Raji (cell line): ENCODE measurements around the gene IL1B.

ENCODE experiments used
- POLR2A ChIP-seq: IDR thresholded peaks from 2 replicates; pipeline ENCODE4 v1.6.1; 2011; ENCODE audit warnings: low read depth, low read length, control low read depth; ENCODE audit not compliant: insufficient read depth

IL1B gene

DNA sequence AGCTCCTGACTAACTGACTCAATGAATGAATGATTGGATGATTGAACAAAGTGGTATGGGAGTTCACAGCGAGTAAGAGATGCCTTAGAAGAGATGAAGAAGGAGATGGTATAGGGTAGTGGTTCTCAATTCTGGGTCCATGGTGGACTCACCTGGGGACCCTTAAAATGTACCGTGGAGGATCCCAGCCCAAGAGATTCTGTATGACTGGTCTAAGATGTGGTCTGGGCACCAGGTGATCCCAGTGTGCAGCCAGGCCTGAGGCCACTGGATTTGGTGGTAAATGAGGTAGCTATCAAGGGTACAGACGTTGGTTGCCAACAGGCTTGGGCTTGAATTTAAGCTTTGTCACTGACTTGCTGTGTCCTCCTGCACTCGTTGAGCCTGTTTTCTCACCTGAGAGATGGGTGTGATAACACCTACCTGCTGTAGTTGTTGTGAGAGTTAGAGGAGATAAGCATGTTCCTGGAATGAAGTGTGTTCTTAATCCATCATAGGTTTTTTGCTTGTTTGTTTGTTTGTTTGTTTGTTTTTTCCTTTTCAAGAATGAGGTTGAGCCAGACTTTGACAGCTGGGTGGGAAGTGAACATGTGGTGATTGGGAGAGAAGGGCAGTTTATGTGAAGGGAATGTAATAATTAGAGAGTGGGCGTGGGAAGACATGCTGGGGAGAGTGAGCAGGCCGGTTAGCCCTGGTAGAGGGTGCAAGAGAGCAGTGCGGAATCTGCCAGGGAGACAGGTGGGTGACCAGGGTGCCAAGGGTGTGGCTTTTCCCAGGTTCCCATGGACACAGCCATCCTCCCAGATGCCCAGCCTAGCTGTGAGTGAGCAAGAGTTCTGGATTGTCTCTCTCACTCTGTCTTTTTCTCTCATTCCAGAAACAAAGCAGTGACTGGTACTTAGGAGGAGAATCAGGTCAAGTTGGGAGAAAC lies 31.4 kb upstream of the IL1B start:
- TF ChIP-seq POLR2A: no peak

DNA sequence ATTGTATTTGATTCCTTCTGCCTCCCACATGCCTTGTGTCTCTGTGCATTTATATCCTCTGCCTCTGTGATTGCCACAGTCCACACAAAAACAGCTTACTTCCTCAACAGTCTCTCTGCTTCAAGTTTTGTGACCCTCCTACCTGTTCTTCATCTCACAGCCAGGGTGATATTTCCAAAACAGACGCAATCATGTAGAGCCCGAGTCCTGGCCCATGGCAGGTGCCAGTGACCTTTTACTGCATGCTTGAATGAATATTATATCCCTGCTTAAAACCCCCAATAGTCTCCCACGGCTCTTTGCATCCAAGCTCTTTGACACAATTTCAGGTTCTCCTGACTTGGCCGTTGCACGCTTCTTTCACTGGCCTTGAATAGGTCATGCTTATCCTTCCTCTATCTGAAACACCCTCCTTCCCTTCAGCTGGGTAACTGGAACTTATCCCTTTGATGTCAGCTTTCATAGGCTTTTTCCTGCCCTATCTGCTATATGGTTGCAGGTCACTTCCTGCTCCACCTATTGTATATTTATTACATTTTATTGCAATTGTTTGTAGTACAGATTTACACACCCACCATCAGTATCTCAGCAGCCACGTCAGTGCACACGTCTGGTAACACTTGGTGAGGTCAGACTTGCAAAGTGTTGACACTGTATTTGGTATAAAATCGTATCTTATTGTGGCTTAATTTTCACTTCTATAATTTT lies 29.7 kb upstream of the IL1B start:
- no peak for TF ChIP-seq POLR2A

DNA sequence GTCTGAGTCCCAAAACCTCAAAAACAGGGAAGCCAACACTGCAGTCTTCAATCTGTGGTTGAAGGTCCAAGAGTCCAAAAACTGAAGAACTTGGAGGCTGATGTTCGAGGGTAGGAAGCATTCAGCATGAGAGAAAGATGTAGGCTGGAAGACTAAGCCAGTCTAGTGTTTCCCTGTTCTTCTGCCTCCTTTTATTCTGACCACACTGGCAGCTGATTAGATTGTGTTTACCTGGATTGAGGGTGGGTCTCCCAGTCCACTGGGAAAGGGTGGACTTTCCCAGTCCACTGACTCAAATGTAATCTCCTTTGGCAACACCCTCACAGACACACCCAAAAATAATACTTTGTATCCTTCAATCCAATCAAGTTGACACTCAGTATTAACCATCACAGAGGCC lies 27.5 kb upstream of the IL1B start:
- no peak for TF ChIP-seq POLR2A

DNA sequence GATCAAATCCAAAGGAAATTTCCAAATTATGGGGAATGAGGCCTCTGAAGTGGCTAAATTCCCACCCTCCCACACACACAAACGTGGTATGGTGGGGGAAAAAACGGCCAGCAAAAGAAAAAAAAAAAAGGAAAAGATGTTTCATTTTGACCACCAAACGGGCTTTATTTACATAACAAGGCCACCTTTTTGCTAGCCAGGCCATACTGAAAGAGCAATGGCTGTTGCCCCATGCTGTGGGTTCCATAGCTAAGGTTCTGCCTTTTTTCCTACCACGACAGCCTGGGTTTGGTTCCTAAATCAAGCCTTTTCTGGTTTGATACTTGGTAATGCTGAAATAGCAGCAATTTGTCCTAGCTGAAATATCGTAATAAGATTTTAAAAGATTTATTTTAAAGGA lies 14.0 kb upstream of the IL1B start:
- TF ChIP-seq POLR2A: no peak

- no peak for TF ChIP-seq POLR2A
These were observed 13.4 kb upstream of the IL1B start for GRCh38 chr2:112849956-112850355.

DNA sequence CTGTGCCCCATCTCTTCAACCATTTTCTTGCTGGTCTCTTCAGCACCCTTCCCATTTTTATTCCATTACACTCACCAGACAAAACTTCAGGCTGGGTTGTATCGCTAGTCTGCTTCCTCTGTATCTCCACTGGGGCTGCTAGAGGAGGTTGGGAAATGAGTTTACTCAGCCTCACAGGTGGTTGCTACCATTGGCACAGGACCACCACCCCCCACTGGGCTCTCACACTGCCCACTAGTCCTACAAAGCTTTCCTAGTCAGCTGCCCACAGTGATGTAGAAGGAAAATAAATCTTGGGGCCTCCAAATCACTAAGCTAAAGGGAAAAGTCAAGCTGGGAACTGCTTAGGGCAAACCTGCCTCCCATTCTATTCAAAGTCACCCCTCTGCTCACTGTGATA lies 12.3 kb upstream of the IL1B start:
- no peak for TF ChIP-seq POLR2A

DNA sequence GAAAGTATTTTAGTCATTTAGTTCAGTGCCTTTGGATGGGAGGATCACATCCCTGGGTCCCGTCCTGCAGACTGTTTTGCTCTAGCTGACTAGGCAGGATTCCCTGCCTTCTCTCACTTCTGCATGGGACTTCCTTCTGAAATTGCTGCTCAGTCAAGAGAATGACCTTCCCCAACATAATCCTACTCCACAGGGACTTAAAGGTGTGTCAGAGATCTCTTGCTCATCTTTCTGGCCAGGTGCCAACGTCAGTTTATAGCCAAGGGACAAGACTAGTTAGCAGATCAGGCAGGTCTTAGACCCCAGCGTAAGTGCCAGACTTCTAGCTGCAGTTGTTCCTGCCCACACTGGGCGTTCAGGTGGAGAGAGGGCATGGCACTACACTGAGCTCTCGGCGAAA lies 9.5 kb upstream of the IL1B start:
- no peak for TF ChIP-seq POLR2A

DNA sequence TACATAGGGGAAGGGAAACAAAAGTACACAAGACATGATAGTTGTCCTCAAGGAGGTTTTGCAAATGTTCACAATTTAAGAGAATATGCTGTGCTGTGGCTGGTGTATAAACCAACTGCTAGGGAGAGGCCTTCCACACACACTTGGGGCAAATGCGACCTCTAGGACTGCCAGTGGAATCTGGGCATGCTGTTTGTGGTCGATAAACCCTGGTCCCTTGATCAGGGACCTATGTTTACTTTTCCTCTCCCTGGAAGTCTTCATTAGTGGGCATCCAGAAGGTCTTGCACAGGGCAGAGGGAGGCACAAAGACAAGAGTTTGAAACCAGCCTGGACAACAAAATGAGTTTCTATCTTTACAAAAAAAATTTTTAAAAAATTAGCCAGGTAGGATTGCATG lies 7.3 kb upstream of the IL1B start:
- no peak for TF ChIP-seq POLR2A

DNA sequence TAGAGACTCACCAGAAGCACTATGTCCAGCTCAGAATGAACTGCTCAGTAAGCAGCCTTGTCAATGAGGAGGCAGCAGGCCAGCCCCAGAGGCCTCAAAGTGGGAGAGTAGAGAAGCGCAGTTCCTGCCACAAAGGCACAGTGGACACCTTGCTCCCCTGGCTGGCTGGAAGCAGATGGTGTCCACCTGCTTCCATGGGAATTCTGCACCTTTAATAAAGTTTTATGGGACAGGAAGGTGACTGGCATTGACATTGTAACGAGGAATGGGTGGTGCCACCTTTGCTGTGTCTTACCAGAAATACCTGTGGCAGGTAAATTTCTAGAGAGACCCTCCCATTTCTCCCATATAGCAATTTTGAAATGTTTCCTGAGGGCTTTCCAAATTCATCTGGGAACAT lies 6.7 kb upstream of the IL1B start:
- no peak for TF ChIP-seq POLR2A

GRCh38 chr2:112841295-112842044 lies 4.9 kb upstream of the IL1B start:
- TF ChIP-seq POLR2A: no peak

- no peak for TF ChIP-seq POLR2A
These were observed 3.5 kb upstream of the IL1B start for GRCh38 chr2:112840068-112840445.

DNA sequence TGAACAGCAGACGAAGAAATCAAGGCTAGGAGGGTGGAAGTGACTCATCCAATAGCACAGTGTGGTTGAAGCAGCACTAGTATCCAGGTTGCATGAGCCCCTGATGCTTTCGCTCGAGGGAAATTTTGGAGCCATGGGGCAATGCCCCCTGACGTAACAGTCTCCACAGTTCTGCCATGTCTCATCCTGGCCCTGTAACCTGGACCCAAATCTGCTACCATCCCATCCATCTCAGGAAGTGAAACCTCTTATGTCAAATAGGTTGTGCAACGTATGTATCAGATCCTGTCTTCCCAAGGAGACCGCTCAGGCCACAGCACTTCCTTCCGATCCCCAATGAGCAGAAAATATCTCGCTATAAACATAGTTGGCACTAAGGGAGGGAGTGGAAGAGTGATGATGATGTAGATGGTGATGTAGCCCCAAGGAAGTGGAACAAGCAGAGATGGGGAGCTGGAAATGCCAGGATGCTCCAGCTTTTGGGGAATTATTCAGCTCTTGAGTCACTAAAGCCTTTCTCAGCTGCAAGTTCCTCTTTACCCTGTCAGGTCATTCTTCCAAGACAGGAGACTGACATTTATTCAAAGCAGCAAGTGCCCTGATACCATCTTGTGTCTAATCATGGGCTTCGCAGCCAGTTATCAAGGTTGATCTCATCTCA lies 3.0 kb upstream of the IL1B start:
- no peak for TF ChIP-seq POLR2A

- no peak for TF ChIP-seq POLR2A
These were observed 417 bp downstream of the IL1B start for GRCh38 chr2:112836163-112836560.

DNA sequence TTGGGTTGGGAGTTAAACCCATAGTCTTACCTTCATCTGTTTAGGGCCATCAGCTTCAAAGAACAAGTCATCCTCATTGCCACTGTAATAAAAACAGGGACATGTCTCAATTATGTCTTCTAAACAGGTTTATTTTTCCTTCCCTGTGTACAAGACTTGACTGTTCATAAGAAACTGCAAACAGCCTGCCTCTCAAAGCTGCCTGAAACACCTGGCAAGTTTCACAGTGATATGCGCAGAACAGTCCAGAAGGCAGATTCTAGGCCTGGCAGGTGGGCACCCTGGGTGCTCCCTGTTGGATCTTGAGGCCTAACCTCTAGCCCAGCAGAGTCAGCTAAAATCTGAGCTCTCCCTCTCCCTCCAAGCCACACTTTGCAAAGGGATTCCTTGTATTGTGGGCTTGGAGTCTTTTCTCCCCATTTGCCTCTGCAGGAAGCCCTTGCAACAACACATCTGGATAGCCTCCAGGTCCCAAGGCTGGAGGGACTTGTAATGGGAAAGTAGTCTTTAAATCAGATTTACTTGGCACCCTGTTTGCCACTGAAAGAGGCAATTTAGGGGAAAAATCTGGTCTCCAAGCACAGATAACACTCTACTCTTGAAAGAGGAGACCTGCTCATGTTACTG lies 930 bp downstream of the IL1B start:
- no peak for TF ChIP-seq POLR2A

GRCh38 chr2:112835061-112835501 lies 1.5 kb downstream of the IL1B start:
- TF ChIP-seq POLR2A: no peak
